ENCODE results near the gene DOCK4. TPM values are rescaled to one million over a fixed set of nuclear protein-coding genes. Genes with fewer than 3 reads are reported as not detected.

Gene DOCK4
- total and polyA plus RNA-seq, 2 donors from 2014 or later: 3.2 to 38.9 TPM

GRCh38 chr7:111762211-111762610, 444.0 kb downstream of the DOCK4 start:
- no peaks in the 10 kb centered on the region for H3K9me3 ChIP-seq (ENCODE audit: control insufficient read depth in 2 of 3, insufficient read depth in 1 of 3, low read length in 3 of 3)
- no peak for TF ChIP-seq CTCF (IDR thresholded peaks at IDR 0.05; ENCODE audit: borderline replicate concordance, extremely low read depth, insufficient read depth)
- intact Hi-C loops (cut with DNase I): loop anchor here (10.0 kb wide), 1 partner anchor 643 kb away; no protein-coding TSS in a partner anchor
- no peaks in the 10 kb centered on the region for H3K27me3 ChIP-seq (ENCODE audit: control insufficient read depth, insufficient read depth, low read length)
- no peak overlapping the region for H3K27ac ChIP-seq (ENCODE audit: low read depth in 2 of 2, low read length in 2 of 2)
- no peak overlapping the region for H3K9ac ChIP-seq (ENCODE audit: low read length in 3 of 3)
- DNase-seq: no peak
- H3K36me3 ChIP-seq (ENCODE audit: control insufficient read depth in 2 of 3, insufficient read depth in 3 of 3, low read length in 3 of 3): peaks cover 0 to 11% (median 0%) of the 10 kb centered on the region in 3 donors
- H3K4me1 ChIP-seq (ENCODE audit: control insufficient read depth in 2 of 3, insufficient read depth in 2 of 3, low read depth in 1 of 3, low read length in 3 of 3): no peaks in the 10 kb centered on the region
- FAIRE-seq: no peak
- no peak overlapping the region for H3K4me3 ChIP-seq (ENCODE audit: low read length in 3 of 3)

DNA sequence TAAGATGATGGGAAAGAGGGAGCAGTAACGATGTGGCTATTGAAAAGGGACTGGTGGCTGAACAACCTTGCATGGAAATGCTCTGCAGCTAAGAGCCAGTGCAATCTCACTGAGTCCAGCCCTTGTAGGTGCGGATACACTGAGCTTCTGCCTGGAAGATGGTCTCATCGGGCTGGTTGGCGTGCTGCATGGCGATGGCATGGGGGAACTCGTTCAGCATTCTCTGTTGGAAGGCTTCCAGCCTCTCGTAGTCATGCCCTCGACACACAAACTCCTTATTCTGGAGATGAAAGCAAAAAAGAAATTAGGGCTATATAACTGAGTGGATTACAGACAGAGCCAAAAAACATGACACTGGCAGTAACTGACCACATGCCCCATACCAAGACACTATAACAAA, 446.2 kb downstream of the DOCK4 start:
- Histone ChIP-seq H3K9me3 (ENCODE audit: control insufficient read depth in 2 of 3, insufficient read depth in 1 of 3, low read length in 3 of 3) (no peaks in the 10 kb centered on the region), H3K36me3 (ENCODE audit: control insufficient read depth in 2 of 3, insufficient read depth in 3 of 3, low read length in 3 of 3) (peaks cover 0 to 11% (median 0%) of the 10 kb centered on the region in 3 donors), H3K27ac (ENCODE audit: low read depth in 2 of 2, low read length in 2 of 2) (no peak overlapping the region), H3K4me1 (ENCODE audit: control insufficient read depth in 2 of 3, insufficient read depth in 2 of 3, low read depth in 1 of 3, low read length in 3 of 3) (no peaks in the 10 kb centered on the region), H3K27me3 (ENCODE audit: control insufficient read depth, insufficient read depth, low read length) (no peaks in the 10 kb centered on the region), H3K4me3 (ENCODE audit: low read length in 3 of 3) (no peak overlapping the region), H3K9ac (ENCODE audit: low read length in 3 of 3) (no peak overlapping the region)
- intact Hi-C loops (cut with DNase I): loop anchor here (10.0 kb wide), 1 partner anchor 645 kb away; no protein-coding TSS in a partner anchor
- FAIRE-seq (no peak), DNase-seq (no peak)
- no peak for TF ChIP-seq CTCF (IDR thresholded peaks at IDR 0.05; ENCODE audit: borderline replicate concordance, extremely low read depth, insufficient read depth)

DNA sequence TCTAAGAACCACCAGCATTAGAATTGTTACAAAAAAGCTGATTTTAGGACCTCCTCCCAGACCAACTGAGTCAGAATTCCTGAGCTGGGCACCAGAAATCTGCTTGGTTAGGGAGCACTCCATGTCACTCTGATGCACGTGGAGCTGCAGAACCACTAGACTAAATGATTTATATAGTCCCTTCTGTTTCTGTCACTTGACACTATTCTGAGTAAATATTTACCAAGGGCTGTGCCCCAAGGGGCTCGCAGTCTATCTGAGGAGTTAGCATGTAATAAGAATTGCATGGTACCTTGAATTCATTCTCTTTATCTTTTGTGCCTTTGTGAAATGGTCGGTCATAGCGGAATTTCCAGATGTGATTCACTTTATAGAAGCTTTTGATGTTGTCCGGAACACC, 447.9 kb downstream of the DOCK4 start:
- DNase-seq: no peak
- FAIRE-seq: no peak
- Histone ChIP-seq H3K9ac (ENCODE audit: low read length in 3 of 3) (no peak overlapping the region), H3K9me3 (ENCODE audit: control insufficient read depth in 2 of 3, insufficient read depth in 1 of 3, low read length in 3 of 3) (no peaks in the 10 kb centered on the region), H3K4me3 (ENCODE audit: low read length in 3 of 3) (no peak overlapping the region), H3K4me1 (ENCODE audit: control insufficient read depth in 2 of 3, insufficient read depth in 2 of 3, low read depth in 1 of 3, low read length in 3 of 3) (peaks cover 0 to 6% (median 0%) of the 10 kb centered on the region in 3 donors), H3K36me3 (ENCODE audit: control insufficient read depth in 2 of 3, insufficient read depth in 3 of 3, low read length in 3 of 3) (peaks cover 0 to 11% (median 0%) of the 10 kb centered on the region in 3 donors), H3K27ac (ENCODE audit: low read depth in 2 of 2, low read length in 2 of 2) (no peak overlapping the region), H3K27me3 (ENCODE audit: control insufficient read depth, insufficient read depth, low read length) (no peaks in the 10 kb centered on the region)
- intact Hi-C loops (cut with DNase I): no loop called here
- no peak for TF ChIP-seq CTCF (IDR thresholded peaks at IDR 0.05; ENCODE audit: borderline replicate concordance, extremely low read depth, insufficient read depth)

GRCh38 chr7:111756687-111757178, 449.5 kb downstream of the DOCK4 start:
- Histone ChIP-seq H3K4me1 (ENCODE audit: control insufficient read depth in 2 of 3, insufficient read depth in 2 of 3, low read depth in 1 of 3, low read length in 3 of 3) (peaks cover 0 to 6% (median 0%) of the 10 kb centered on the region in 3 donors), H3K9me3 (ENCODE audit: control insufficient read depth in 2 of 3, insufficient read depth in 1 of 3, low read length in 3 of 3) (no peaks in the 10 kb centered on the region), H3K27me3 (ENCODE audit: control insufficient read depth, insufficient read depth, low read length) (no peaks in the 10 kb centered on the region), H3K36me3 (ENCODE audit: control insufficient read depth in 2 of 3, insufficient read depth in 3 of 3, low read length in 3 of 3) (peaks cover 0 to 11% (median 0%) of the 10 kb centered on the region in 3 donors), H3K4me3 (ENCODE audit: low read length in 3 of 3) (no peak overlapping the region), H3K9ac (ENCODE audit: low read length in 3 of 3) (no peak overlapping the region), H3K27ac (ENCODE audit: low read depth in 2 of 2, low read length in 2 of 2) (peak overlapping the region in 1 of 2 donors; percentile 55)
- FAIRE-seq (no peak), DNase-seq (peak in 2 of 5 donors; percentile 29 to 91)
- TF ChIP-seq CTCF (IDR thresholded peaks at IDR 0.05; ENCODE audit: borderline replicate concordance, extremely low read depth, insufficient read depth): no peak
- intact Hi-C loops (cut with DNase I): no loop called here

Data from kidney (tissue), 14 donors.